CD4-positive, alpha-beta T cell treated with Interleukin-15 for 4 hours (primary cell): ENCODE results near the gene FANCG.

Experiments used
- DNase-seq: peaks from one replicate; pipeline ENCODE4 v3.0.0-alpha.2; 2020; ENCODE audit warnings: low spot score

FANCG gene

GRCh38 chr9:35060548-35061207, 19.1 kb downstream of the FANCG start:
- DNase-seq = no peak

GRCh38 chr9:35059438-35059837, 20.3 kb downstream of the FANCG start:
- no peak for DNase-seq

GRCh38 chr9:35057271-35057620, 22.5 kb downstream of the FANCG start:
- no peak for DNase-seq

GRCh38 chr9:35056571-35057270, 23.0 kb downstream of the FANCG start:
- no peak for DNase-seq

- DNase-seq = no peak
Observed at GRCh38 chr9:35054871-35055644, 24.7 kb downstream of the FANCG start.

GRCh38 chr9:35054185-35054835, 25.4 kb downstream of the FANCG start:
- no peak for DNase-seq

- peak; percentile 48 for DNase-seq
Observed at GRCh38 chr9:35051069-35051967, 28.4 kb downstream of the FANCG start.

GRCh38 chr9:35048511-35048910, 31.2 kb downstream of the FANCG start:
- no peak for DNase-seq

- no peak for DNase-seq
Observed at GRCh38 chr9:35044071-35044470, 35.7 kb downstream of the FANCG start.

GRCh38 chr9:35042891-35043545, 36.7 kb downstream of the FANCG start:
- DNase-seq = no peak

GRCh38 chr9:35042081-35042604, 37.6 kb downstream of the FANCG start:
- DNase-seq = no peak

- peak; percentile 25 for DNase-seq
Observed at GRCh38 chr9:35035851-35036701, 43.7 kb downstream of the FANCG start.

- no peak for DNase-seq
Observed at GRCh38 chr9:35033101-35033500, 46.6 kb downstream of the FANCG start.

- no peak for DNase-seq
Observed at GRCh38 chr9:35029852-35030251, 49.9 kb downstream of the FANCG start.

GRCh38 chr9:35029241-35029640, 50.5 kb downstream of the FANCG start:
- DNase-seq = no peak

- DNase-seq = no peak
Observed at GRCh38 chr9:35028341-35028740, 51.4 kb downstream of the FANCG start.

- no peak for DNase-seq
Observed at GRCh38 chr9:35027860-35028259, 51.9 kb downstream of the FANCG start.

GRCh38 chr9:35027374-35027773, 52.4 kb downstream of the FANCG start:
- DNase-seq = no peak

- DNase-seq = no peak
Observed at GRCh38 chr9:35026671-35027070, 53.1 kb downstream of the FANCG start.
